T-helper 22 cell (primary cell): ENCODE data around the gene ZBTB42.
"Not testable (repeated sequence)": the region's sequence is repeated elsewhere in the genome, so short reads cannot be mapped to it uniquely, and the experiment has no call there.

Experiments used
- DNase-seq: peaks from one replicate; pipeline ENCODE4 v3.0.0-alpha.2; 2020; ENCODE audit warnings: low read depth

ZBTB42 gene

DNA sequence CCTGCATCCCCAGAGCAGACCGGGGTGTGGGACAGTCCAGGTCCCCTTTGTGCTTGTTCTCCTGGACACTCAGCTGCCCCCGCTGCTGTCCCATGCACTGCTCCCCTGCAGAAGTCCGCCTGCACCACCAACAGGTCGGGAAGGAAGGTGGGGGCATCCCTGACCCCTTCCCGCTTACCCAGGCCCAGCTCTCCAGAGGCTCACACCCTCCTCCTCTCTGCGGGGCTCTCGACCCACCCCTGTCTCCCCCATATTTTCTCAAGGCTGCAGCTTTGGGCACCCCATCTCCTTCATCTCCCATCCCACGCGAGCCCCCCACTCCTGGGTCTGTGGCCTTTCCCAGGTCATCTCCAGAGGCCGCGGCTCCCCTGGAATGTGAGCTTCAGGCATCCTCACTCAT, 9.4 kb downstream of the ZBTB42 start:
- DNase-seq: no peak

DNA sequence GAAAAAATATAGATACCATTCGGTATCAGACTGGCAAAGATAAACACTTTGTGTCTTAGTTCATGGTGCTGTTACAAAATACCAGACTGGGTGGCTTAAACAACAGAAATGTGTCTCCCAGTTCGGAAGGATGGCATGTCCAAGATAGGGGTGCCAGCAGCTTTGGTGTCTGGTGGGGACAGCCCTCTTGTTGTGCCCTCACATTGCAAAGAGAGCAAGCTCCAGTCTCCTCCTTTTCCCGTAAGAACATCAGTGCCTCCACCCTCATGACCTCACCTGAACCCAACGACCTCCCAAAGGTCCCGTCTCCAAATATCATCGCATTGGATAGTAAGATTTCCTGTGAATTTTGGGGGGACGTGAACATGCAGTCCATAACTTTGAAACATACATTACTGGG, 12.4 kb downstream of the ZBTB42 start:
- no peak for DNase-seq

DNA sequence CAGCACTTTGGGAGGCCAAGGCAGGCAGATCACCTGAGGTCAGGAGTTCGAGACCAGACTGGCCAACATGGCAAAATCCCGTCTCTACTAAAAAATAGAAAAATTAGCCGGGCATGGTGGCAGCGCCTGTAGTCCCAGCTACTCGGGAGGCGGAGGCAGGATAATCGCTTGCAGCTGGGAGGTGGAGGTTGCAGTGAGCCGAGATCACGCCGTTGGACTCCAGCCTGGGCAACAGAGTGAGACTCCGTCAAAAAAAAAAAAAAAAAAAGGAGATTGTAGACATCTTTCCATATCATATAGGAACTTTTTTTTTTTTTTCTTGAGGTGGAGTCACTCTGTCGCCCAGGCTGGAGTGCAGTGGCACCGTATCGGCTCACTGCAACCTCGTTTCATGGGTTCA, 13.8 kb downstream of the ZBTB42 start:
- DNase-seq: not testable (repeated sequence)

DNA sequence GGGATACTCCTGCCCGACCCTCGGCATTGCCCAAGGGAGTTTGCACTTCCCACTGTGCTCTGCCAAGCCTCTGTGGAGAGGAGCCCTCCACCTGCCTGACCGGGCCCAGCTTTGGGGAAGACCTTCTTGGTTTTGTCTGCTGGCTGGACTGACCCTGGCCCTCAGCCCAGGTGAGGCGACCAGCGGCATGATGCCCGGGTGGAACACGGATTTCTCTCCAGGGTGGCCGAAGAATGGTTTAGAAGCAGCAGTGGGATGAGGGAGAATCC, 15.6 kb downstream of the ZBTB42 start:
- DNase-seq: no peak

DNA sequence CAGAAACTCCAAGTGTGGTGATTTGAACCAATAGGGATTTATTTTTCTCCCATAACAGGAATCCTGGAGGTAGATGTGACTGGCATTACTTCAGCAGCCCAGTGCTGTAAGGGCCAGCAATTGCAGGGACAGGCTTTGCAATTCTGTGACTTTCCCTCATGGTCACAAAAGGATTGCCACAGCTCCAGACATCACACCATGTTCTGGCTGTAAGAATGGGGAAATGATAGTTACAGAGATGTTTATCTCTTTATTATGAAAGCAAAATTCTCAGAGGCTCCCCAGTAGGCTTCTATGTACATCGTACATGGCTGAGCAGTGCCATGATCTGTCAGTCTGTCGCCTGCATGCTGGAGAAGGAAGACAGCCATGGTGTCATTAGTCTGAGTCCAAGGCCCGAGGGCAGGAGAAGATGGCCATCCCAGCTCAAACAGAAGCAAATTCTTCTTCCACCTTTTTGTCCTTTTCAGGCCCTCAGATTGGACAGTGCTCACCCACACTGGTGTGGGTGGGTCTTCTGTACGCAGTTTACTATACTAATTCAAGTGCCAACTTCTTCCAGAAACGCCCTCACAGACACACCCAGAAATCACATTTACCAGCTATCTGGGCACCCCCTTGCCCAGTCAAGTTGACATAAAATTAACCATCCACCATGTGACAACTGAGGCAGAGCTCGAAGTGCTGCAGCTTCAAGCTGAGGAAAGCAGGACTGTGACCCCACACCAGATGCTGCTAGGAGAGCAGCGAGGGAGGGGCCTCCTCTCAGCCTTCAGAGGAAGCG, 17.2 kb downstream of the ZBTB42 start:
- DNase-seq: no peak

DNA sequence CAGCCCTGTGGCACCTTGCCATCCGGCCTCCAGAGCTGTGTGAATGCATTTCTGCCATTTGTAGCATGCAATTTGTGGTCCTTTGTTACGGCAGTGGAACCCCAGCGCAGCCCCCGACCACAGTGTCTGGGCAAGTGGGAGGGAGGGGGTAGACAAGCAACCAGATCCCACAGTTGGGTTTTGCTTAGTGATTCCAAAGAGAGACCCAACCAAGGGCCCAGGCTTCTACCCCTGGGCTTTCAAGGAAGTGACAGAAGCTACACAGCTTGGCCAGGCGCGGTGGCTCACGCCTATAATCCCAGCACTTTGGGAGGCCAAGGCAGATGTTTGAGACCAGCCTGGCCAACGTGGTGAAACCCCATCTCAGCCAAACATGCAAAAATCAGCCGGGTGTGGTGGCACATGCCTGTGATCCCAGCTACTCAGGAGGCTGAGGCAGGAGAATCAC, 17.8 kb downstream of the ZBTB42 start:
- no peak for DNase-seq

DNA sequence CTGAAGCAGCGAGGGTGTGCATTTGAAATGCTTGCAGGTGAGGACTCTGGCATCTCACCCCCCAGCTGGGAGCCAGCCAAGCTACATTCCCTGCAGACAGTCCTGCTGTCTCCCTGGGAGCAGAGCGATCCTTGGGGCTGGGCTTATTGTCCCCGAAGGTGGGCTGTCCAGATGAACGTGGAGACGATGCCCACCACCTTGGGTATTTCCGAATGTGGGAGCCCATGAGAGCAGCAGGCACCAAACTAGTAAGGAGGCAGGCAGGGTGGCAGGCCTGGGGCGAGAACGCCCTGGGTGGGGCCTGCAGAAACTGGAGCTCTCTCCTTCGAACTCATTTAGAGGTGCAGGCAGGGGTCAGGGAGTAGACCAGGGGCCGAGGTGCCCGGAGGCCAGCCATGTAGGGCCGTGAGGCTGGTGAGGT, 18.5 kb downstream of the ZBTB42 start:
- DNase-seq: no peak

DNA sequence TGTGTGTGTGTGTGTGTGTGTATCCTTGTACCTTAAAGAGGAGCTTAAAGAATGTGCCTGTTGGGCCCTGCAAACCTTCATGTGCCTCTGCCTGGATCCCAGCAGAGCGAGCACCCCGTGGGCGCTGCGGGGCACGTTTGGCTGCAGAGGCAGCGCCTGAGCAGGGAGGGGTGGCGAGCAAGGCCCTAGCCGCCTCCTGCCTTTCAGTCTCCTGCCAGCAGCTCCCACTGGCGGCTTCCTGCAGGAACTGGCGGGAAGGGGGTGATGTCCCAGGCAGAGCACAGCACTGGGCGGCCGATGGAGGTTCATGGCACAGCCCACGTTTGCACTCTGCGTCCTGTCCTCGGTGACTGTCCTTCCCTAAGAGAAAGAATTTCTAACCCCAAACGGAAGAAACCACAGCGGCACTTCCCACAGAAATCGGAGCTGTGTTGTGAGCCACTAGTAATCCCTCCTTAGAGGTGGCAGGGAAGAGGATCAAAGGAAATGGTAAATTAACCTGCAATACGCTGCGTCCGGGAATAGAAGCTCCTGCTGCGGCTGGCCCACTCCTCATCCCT, 19.8 kb downstream of the ZBTB42 start:
- DNase-seq: no peak

DNA sequence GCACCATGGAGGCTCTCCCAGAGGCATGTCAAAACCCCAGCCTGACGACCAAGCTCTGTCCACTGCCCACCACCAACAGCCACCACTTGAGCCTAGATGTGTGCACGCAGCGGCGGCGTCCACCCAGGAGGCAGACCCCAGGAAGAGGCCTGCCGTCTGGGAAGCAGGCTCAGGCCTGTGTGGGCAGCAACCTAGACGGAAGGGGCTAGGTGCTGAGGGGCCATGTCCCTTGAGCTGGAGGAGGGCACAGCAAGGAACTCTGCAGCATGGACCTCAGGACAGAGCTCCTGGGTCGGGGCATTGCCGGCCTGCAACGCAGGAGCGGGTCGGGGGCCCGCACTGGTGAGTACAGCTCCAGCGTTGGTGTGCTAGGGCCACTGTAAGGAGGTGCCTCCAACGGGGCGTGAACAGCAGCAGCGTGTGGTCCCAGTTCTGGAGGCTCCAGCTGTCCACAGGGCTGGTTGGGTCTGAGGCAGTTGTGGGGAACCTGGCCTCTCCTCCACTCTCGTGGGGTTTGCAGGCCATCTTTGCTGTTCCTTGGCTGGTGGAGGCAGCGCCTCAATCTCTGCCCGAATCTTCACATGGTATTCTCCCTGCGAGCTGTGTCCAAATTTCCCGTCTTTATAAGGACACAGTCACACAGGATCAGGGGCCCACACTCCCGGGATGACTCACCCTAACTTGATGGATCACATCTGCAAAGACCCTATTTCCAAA, 20.5 kb downstream of the ZBTB42 start:
- no peak for DNase-seq

DNA sequence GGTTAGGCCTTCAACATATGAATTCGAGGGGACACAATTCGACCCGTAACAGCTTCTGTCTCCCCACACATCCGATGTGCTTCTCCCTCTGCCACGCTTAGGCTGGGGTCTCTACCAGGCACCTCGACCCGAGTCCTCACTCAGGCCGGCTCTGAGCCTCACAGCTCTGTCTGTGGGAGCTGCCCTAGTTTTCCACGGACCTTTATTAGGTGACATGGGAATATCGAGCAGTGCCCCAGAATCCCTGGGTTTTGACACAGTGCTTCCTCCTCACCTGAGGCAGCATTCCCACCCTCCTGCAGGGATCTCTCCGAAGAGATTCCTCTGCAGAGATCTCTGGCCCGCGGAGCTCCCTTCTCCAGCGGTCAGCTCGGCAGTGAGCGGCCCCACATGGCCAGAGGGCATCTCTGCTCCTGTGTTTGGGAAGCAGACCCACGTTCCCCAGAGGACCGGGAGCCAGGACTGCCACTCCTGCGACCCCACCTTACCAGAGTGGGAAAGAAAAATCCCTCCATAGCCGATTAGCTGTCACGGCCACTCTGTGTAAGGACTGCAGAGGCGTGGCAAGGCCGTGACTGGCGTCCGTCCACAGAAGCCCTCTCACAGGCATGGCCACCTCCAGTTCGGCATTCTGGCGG, 21.2 kb downstream of the ZBTB42 start:
- no peak for DNase-seq

DNA sequence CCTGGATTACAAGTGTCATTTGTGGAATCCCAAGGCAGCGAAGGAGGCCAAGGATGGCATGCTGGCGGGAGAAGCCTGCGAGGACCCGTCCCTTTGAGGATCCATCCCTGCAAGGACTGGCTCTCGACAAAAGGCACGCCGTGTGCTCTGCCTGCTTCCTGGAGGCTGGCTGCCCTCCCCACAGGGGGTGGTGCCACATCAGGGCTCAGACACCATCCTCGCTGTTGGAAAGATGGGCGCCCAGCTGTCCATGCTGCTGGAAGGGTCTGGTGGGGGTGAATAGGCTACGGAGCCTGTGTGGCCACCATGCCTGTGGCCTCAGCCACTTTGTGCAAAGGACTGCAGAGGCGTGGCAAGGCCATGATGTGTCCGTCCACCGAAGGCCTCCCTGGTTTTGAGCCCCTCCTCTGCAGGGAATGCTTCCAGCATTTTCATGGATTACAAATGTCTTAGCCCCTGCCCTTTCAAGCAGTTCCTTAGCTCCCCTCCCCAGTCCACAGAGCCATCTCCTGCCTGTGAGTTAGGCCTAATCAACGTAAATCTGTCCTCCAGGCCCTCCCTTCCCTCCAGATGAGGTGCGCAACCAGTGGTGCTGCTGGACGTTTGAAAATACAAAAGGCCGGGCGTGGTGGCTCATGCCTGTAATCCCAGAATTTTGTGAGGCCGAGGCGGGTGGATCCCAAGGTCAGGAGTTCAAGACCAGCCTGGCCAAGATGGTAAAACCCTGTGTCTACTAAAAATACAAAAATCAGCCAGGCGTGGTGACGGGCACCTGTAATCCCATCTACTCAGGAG, 22.1 kb downstream of the ZBTB42 start:
- no peak for DNase-seq

DNA sequence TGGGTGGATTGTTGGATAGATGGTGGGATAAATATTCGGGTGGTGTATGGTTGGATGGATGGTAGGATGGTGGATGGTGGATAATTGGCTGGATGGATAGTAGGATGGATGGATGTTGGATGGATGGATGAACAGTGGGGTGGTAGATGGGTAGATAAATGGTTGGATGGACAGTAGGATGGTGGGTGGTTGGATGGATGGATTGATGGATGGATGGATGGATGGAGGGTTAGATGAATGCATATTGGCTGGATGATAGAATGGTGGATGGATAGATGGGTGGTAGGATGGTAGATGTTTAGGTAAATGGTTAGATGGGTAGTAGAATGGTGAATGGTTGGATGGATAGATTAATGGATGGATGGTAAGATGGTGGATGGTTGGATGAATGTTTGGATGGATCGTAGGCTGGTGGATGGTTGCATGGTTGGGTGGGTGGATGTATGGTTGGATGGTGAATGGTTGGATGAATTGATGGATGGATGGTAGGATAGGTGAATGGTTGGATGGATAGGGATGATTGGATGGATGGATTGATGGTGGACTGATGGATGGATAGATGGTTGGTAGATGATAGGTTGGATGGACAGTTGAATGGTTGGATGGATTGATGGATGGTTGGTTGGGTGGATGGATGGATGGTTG, 23.6 kb downstream of the ZBTB42 start:
- no peak for DNase-seq

DNA sequence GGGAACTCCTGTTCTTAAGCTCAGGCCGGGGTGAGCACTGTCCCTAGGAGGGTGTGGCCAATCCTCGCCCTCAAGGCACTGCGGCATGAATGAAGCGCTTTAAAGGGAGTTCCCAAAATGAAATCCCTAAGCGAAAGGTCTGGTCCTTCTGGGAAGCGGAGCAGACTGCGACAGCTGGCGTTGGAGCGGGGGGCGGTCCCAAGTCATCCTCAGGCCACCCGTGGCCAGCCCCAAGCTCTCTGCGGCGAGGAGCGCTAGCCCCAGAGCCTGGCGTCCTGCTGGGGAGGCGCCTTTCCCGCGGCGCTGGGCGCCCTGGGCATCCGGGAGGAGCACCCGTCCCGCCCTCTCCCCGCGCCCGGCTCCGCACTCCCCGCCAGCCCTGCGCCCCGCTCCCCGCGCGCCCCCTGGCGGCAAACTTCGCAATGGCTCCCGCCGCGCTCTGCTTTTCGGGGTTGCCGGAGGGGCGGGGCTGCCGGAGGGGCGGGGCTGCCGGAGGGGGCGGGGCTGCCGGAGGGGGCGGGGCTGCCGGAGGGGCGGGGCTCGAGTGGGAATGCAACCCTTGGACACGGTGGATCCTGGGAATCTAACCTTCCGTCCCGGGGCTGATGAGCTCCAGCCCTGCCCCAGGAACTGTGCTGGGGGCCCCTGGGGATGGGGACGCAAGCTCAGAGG, 25.4 kb downstream of the ZBTB42 start:
- peak; percentile 81 for DNase-seq

DNA sequence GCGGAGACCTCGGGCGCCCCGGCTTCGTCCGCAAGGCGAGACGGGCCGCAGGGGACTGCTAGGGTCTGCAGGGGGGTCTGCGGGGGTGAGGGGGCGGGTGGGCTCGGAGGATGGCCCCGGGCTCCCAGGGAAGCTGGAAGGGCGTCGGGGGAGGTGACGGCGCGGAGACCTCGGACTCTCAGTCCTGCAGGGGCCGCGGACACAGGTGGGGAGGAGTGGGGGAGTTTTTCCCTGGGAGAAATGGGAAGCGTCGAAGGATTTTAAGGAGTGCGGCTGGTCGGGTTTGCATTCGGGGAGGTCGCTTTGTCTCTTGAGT, 25.9 kb downstream of the ZBTB42 start:
- DNase-seq: no peak

DNA sequence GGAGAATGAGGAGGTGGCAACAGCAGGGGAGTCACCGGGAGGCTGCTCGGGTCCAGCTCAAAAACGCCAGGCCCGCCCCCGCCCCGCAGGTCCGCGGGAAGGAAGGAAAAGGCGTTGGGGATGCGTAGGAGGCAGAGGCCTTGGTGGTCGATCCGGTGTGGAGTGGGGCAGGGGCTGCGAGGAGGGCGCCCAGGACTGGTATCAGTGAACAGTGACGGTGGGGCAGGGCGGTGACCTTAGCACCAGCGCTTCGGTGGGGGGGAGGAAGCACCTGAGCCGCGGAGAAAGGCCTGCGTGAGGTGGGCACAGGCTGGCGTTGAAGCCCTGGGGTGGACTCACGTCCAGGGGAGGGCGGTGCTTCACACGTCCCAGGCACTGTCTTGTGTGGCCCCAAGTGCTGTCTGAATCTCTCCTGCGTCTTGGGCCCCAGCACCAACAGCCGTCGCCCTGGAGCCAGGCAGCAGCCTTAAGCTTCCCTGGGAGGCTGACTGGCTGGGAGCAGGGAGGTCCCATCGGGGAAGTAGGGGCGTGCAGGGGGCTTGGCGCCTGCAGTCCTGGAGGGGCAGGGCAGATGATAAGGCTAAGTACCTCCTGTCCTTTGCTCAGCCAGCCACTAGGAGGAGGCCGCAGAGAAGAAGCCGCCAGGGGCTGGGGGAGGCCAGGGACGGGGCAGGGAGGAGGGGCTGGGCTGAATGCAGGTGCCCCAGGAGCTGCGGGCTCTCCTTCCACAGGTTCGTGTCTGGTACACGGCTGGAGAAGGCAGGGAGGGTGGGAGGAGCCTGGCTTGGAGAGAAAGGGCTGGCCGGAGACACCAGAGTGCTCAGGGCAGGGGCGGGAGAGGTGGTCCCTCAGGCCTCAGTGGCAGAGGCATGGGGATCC, 26.5 kb downstream of the ZBTB42 start:
- DNase-seq: peak; percentile 35

DNA sequence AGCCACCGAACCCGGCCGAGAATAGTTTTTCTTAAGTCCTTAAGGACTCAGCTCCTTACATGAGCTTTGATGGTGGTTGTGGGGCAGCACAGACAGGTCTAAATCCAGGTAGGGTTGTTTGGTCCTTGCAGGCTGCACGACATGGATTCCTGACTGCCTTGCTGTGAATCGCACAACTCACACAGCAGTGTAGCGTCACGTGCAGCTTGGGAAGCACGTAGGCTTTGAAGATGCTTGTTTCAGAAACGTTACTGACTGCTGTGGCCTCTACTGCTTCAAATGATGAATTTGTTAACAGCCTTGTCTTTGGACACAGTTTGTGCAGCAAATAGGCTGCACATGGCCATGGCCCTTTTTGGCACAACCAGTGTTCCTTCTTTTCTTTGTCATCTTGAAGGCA, 29.9 kb downstream of the ZBTB42 start:
- DNase-seq: no peak

DNA sequence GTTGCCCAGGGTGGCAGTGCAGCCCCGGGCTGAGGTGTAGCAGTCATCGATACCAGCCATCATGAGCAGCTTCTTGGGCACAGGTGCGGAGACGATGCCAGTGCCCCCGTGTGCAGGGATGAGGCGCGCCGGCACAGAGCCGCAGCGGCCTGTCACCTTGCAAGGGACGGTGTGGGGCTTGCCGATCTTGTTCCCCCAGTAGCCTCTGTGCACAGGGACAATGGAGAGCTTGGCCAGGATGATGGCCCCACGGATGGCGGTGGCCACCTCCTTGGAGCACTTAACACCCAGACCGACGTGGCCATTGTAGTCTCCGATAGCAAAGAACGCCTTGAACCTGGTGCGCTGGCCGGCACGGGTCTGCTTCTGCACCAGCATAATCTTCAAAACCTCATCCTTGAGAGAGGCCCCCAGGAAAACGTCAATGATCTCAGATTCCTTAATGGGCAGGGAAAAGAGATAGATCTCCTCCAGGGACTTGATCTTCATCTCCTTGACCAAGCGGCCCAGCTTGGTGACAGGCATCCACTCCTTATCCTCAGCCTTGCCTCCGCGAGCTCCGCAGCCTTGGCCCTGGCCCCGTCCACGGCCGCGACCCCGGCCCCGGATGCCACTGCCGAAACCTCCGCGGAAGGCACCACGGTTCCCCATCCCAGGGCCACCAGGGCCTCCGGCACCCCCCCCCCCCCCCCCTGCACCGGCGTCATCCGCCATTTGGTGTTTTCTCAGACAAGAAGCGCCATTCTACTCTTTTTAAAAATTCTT, 35.5 kb downstream of the ZBTB42 start:
- not testable (repeated sequence) for DNase-seq

DNA sequence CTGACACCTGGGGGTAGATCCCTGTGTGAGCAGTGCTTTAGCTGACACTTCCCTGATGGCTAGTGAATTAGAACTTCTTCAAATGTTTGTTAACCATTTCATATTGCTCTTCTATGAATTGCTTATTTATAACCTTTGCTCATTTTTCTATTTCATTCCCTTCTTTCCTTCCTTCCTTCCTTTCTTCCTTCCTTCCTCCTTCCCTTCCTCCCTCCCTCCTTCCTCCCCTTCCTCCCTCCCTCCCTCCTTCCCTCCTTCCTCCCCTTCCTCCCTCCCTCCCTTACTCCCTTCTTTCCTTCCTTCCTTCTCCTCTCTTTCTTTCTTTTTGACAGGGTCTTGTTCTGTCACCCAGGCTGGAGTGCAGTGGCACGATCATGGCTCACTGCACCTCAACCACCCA, 40.8 kb downstream of the ZBTB42 start:
- no peak for DNase-seq

DNA sequence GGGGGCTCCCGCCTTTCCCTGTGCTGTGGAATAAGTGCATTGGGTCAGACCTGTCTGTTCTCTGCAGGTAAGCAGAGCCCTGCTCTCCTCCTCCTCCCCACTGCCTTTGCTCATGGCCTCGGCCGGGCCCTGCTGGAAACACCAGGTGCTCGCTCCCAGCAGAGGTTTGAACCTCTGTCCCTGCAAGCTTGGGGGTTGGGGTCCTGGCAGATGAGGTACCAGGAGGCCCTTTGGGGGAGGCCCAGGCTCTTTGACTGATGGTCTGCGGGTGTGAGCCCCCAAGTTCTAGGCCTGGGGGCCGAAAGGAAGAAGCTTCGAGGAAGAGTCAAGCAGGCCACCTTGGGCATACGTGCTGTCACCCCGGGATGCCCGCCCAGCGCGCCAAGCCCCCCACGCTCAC, 42.1 kb downstream of the ZBTB42 start:
- DNase-seq: no peak
